H1 (cell line): Measurements from ENCODE around the gene ARHGEF10L. TPM values are rescaled to one million over a fixed set of nuclear protein-coding genes. Genes with fewer than 3 reads are reported as not detected.

Source experiments
- CTCF ChIA-PET: fragments of 300-600 bp; sonication (Branson Sonifier 250); formaldehyde crosslinking; loops from one replicate; lab custom pipeline; 2021; ENCODE audit not compliant: partially characterized antibody; lab: Charles Lee
- POLR2A ChIA-PET: fragments of 300-600 bp; sonication (Branson Sonifier 250); formaldehyde crosslinking; loops from one replicate; lab custom pipeline; 2021; ENCODE audit warnings: inconsistent platforms; ENCODE audit not compliant: partially characterized antibody; lab: Charles Lee
- DNase-seq, 2 experiments: peaks; one replicate each; pipeline versions ENCODE4 v3.0.0 to v3.0.0-alpha.2; 2010 to 2022; ENCODE audit warnings: low spot score in 2 of 2, low read depth in 1 of 2, mixed read lengths in 1 of 2
- FAIRE-seq: peaks from 2 replicates; lab custom pipeline; 2011; peaks lifted over from hg19 to GRCh38; lab: Jason Lieb, UNC
- H2AFZ ChIP-seq: 2 replicates; pipeline ENCODE4 v1.8.1; 2012; ENCODE audit warnings: low read length, inconsistent platforms
- H2AK5ac ChIP-seq: 2 replicates; pipeline ENCODE4 v1.6.1; 2013; ENCODE audit warnings: low read depth, low read length
- H2BK120ac ChIP-seq: replicated peaks from 2 replicates; pipeline ENCODE3; 2013; ENCODE audit warnings: low read depth, low read length, inconsistent platforms
- H2BK12ac ChIP-seq: 2 replicates; pipeline ENCODE4 v1.6.1; 2013; ENCODE audit warnings: low read depth, low read length
- H2BK15ac ChIP-seq: 2 replicates; pipeline ENCODE4 v1.6.1; 2013; ENCODE audit warnings: low read length
- H2BK20ac ChIP-seq: 2 replicates; pipeline ENCODE4 v1.6.1; 2013; ENCODE audit warnings: low read length
- H2BK5ac ChIP-seq: 2 replicates; pipeline ENCODE4 v1.6.1; 2013; ENCODE audit warnings: low read depth, low read length
- H3K14ac ChIP-seq: 2 replicates; pipeline ENCODE4 v1.6.1; 2013; ENCODE audit warnings: inconsistent platforms; ENCODE audit not compliant: insufficient read length
- H3K18ac ChIP-seq: 2 replicates; pipeline ENCODE4 v1.6.1; 2013; ENCODE audit warnings: low read length; ENCODE audit errors: extremely low read depth
- H3K23ac ChIP-seq: 2 replicates; pipeline ENCODE4 v1.6.1; 2013; ENCODE audit warnings: inconsistent platforms; ENCODE audit not compliant: insufficient read length
- H3K23me2 ChIP-seq: 2 replicates; pipeline ENCODE4 v1.6.1; 2013; ENCODE audit warnings: low read depth, low read length
- H3K27ac ChIP-seq: 2 replicates; pipeline ENCODE4 v1.6.1; 2011; ENCODE audit warnings: low read depth, low read length, inconsistent platforms
- H3K27me3 ChIP-seq, 4 experiments: replicated peaks in 1 of 4; 1 replicate in 1 of 4; 2 replicates in 3 of 4; pipeline versions ENCODE4 v1.6.1 to v1.8.1; 2011 to 2013; ENCODE audit warnings: low read length in 3 of 4, mild to moderate bottlenecking in 3 of 4, inconsistent platforms in 2 of 4, mixed read lengths in 2 of 4, moderate library complexity in 1 of 4; ENCODE audit not compliant: control insufficient read depth in 3 of 4, insufficient read depth in 3 of 4; ENCODE audit errors: extremely low read depth in 1 of 4
- H3K36me3 ChIP-seq, 4 experiments: 2 replicates each; pipeline versions ENCODE4 v1.6.1 to v1.8.1; 2011 to 2013; ENCODE audit warnings: mild to moderate bottlenecking in 4 of 4, low read length in 3 of 4, moderate library complexity in 2 of 4, control low read depth in 1 of 4, inconsistent platforms in 1 of 4; ENCODE audit not compliant: insufficient read depth in 4 of 4, control insufficient read depth in 2 of 4
- H3K4ac ChIP-seq: replicated peaks from 2 replicates; pipeline ENCODE3; 2013; ENCODE audit warnings: low read length, low read depth, mixed read lengths, inconsistent platforms; ENCODE audit not compliant: insufficient read length
- H3K4me1 ChIP-seq, 4 experiments: replicated peaks in 1 of 4; 1 replicate in 1 of 4; 2 replicates in 3 of 4; pipeline versions ENCODE4 v1.6.1 to v1.8.1; 2011 to 2013; ENCODE audit warnings: low read length in 3 of 4, inconsistent platforms in 2 of 4, mixed read lengths in 1 of 4; ENCODE audit not compliant: insufficient read depth in 4 of 4, control insufficient read depth in 3 of 4
- H3K4me2 ChIP-seq, 2 experiments: 2 replicates each; pipeline versions ENCODE4 v1.6.1 to v1.8.1; 2011 to 2013; ENCODE audit warnings: low read depth in 2 of 2, low read length in 2 of 2, control low read depth in 1 of 2, inconsistent platforms in 1 of 2, mild to moderate bottlenecking in 1 of 2; ENCODE audit not compliant: insufficient read depth in 1 of 2
- H3K4me3 ChIP-seq, 4 experiments: fragments of 200-600, 300-600 bp in 1 of 4; sonication (generic), shearing (Covaris generic), sonication (Bioruptor Twin) in 1 of 4; 2 replicates each; pipeline versions ENCODE4 v1.5.1 to v1.8.1; 2011 to 2016; ENCODE audit warnings: low read length in 4 of 4, low read depth in 3 of 4, control low read depth in 2 of 4, inconsistent platforms in 2 of 4, mild to moderate bottlenecking in 2 of 4, mixed read lengths in 1 of 4, moderate library complexity in 1 of 4; ENCODE audit not compliant: insufficient read depth in 2 of 4; ENCODE audit errors: extremely low read depth in 1 of 4
- H3K56ac ChIP-seq: replicated peaks from 2 replicates; pipeline ENCODE3; 2013; ENCODE audit warnings: low read depth, mild to moderate bottlenecking, mixed read lengths, low read length, inconsistent platforms; ENCODE audit not compliant: insufficient read length
- H3K79me1 ChIP-seq: 2 replicates; pipeline ENCODE4 v1.6.1; 2013; ENCODE audit warnings: low read depth, low read length, control low read depth
- H3K79me2 ChIP-seq, 2 experiments: 2 replicates each; pipeline versions ENCODE4 v1.6.1 to v1.8.1; 2012 to 2013; ENCODE audit warnings: low read length in 2 of 2, mild to moderate bottlenecking in 2 of 2, inconsistent platforms in 1 of 2; ENCODE audit not compliant: insufficient read depth in 2 of 2, control insufficient read depth in 1 of 2
- H3K9ac ChIP-seq, 4 experiments: replicated peaks in 1 of 4; 1 replicate in 1 of 4; 2 replicates in 3 of 4; pipeline versions ENCODE4 v1.6.1 to v1.8.1; 2011 to 2013; ENCODE audit warnings: low read depth in 3 of 4, low read length in 3 of 4, control low read depth in 2 of 4, mild to moderate bottlenecking in 2 of 4, moderate library complexity in 2 of 4, inconsistent platforms in 1 of 4; ENCODE audit errors: extremely low read depth in 1 of 4
- H3K9me3 ChIP-seq, 2 experiments: 2 replicates each; pipeline versions ENCODE4 v1.6.1 to v1.8.1; 2012 to 2013; ENCODE audit warnings: mild to moderate bottlenecking in 2 of 2, moderate library complexity in 2 of 2, control low read depth in 1 of 2, inconsistent platforms in 1 of 2, low read depth in 1 of 2, low read length in 1 of 2, mixed read lengths in 1 of 2; ENCODE audit not compliant: insufficient read depth in 2 of 2
- H4K20me1 ChIP-seq, 2 experiments: replicated peaks in 1 of 2; 2 replicates each; pipeline versions ENCODE3 to v1.8.1; 2011 to 2013; ENCODE audit warnings: inconsistent platforms in 2 of 2, low read length in 2 of 2, mild to moderate bottlenecking in 1 of 2; ENCODE audit not compliant: insufficient read depth in 2 of 2, control insufficient read depth in 1 of 2
- H4K5ac ChIP-seq: 2 replicates; pipeline ENCODE4 v1.6.1; 2013; ENCODE audit warnings: low read length, low read depth, mixed read lengths, inconsistent platforms; ENCODE audit not compliant: insufficient read length
- H4K8ac ChIP-seq: 2 replicates; pipeline ENCODE4 v1.8.0; 2013; ENCODE audit warnings: mild to moderate bottlenecking, moderate library complexity, low read length, inconsistent platforms; ENCODE audit not compliant: insufficient read depth; ENCODE audit errors: extremely low read depth
- H4K91ac ChIP-seq: replicated peaks from 2 replicates; pipeline ENCODE3; 2013; ENCODE audit warnings: low read length, mixed read lengths, inconsistent platforms; ENCODE audit not compliant: insufficient read length
- ATF2 ChIP-seq: IDR thresholded peaks from 2 replicates; pipeline ENCODE4 v1.6.1; 2012; ENCODE audit warnings: low read length, inconsistent platforms
- CHD2 ChIP-seq: IDR thresholded peaks from 2 replicates; pipeline ENCODE4 v1.6.1; 2012; ENCODE audit warnings: low read length, improper control_type of control experiment
- GTF2F1 ChIP-seq: IDR thresholded peaks from 2 replicates; pipeline ENCODE4 v1.6.1; 2012; ENCODE audit warnings: low read depth, low read length, improper control_type of control experiment, borderline replicate concordance
- HDAC2 ChIP-seq, 2 experiments: fragments of 300-600 bp in 1 of 2; sonication (generic) in 1 of 2; IDR thresholded peaks; 2 replicates each; pipeline ENCODE4 v1.6.1; 2011 to 2012; ENCODE audit warnings: low read depth in 2 of 2, low read length in 2 of 2, mild to moderate bottlenecking in 2 of 2, moderate library complexity in 2 of 2, borderline replicate concordance in 1 of 2, inconsistent platforms in 1 of 2
- HDAC6 ChIP-seq: IDR thresholded peaks from one replicate; pipeline ENCODE4 v1.7.1; 2012; ENCODE audit warnings: low read depth, mild to moderate bottlenecking, inconsistent platforms, low read length, moderate library complexity
- KDM4A ChIP-seq: IDR thresholded peaks from one replicate; pipeline ENCODE4 v1.7.1; 2012; ENCODE audit warnings: low read depth, mild to moderate bottlenecking, moderate library complexity, low read length, inconsistent platforms; ENCODE audit not compliant: severe bottlenecking
- SP1 ChIP-seq: IDR thresholded peaks from 2 replicates; pipeline ENCODE4 v1.6.1; 2011; ENCODE audit warnings: low read depth, low read length
- SP2 ChIP-seq: IDR thresholded peaks from 2 replicates; pipeline ENCODE4 v1.6.1; 2012; ENCODE audit warnings: mild to moderate bottlenecking, low read length, inconsistent platforms
- SP4 ChIP-seq: IDR thresholded peaks from 2 replicates; pipeline ENCODE4 v1.6.1; 2012; ENCODE audit warnings: low read length, inconsistent platforms
- TBP ChIP-seq: IDR thresholded peaks from 2 replicates; pipeline ENCODE4 v1.6.1; 2011; ENCODE audit warnings: low read depth, low read length, improper control_type of control experiment
- TEAD4 ChIP-seq: IDR thresholded peaks from 2 replicates; pipeline ENCODE4 v1.6.1; 2012; ENCODE audit warnings: low read depth, low read length, inconsistent platforms, mixed read lengths
- YY1 ChIP-seq: IDR thresholded peaks from 2 replicates; pipeline ENCODE4 v1.6.1; 2011; ENCODE audit warnings: low read depth, mild to moderate bottlenecking, low read length
- WGBS, 2 experiments: shearing (Covaris generic) in 1 of 2; methylation state at CpG; one replicate each; pipeline versions ENCODE4 v1.1.6 to v1.1.7; 2013 to 2015; ENCODE audit warnings: low lambda C conversion rate in 2 of 2, mixed read lengths in 2 of 2, inconsistent platforms in 1 of 2, low coverage in 1 of 2, missing lambda C conversion rate in 1 of 2; ENCODE audit not compliant: insufficient replicate concordance in 2 of 2, insufficient coverage in 1 of 2, insufficient read length in 1 of 2; ENCODE audit errors: extremely low coverage in 1 of 2, missing lambda C conversion rate in 1 of 2; 5-methylcytosine and 5-hydroxymethylcytosine counted together
- polyA plus RNA-seq, 7 experiments: library from polyadenylated mRNA; depleted of rRNA in 3 of 7; stranded (reverse) in 5 of 7; unstranded in 2 of 7; fragments of >200 nt in 5 of 7; fragments of 200-250 nt in 2 of 7; gene quantifications; 1 replicate in 5 of 7; 2 replicates in 1 of 7; 4 replicates in 1 of 7; pipeline versions ENCODE4 v1.2.1 to v1.2.3, GENCODE V29; 2011 to 2013; ENCODE audit warnings: missing spikeins in 2 of 7, mixed read lengths in 2 of 7
- total RNA-seq: library from RNA; stranded (reverse); fragmentation: NEBNext Ultra II Directional; extraction: Animal tissue kit (Norgen Biotek cat#: 25700); gene quantifications from 2 replicates; pipeline ENCODE4 v1.2.1, GENCODE V29; 2021

ARHGEF10L gene
- total and polyA plus RNA-seq, 2 of the 8 experiments (the other 6 are each of a cell fraction or from before 2014, with no cell fraction given): 33.6 to 39.6 TPM

DNA sequence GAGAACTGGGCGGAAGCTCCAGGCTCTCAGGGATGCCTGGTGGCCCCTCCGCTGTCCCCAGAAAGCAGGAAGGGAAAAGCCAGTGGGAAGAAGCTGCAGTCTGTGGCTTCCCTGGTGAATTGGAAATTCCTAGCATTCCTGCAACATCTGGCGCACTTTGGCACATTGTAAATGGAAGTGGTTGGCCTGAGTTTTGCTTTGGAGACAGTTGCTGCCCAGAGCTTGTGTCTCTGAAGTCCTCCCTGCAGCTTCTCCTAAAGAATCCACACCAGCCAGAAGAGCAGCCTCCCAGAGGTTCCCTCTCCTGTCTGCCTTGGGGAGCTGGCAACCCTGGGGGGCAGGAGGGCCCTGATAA is 48.2 kb downstream of the ARHGEF10L start:
- H2BK12ac ChIP-seq: no peak overlapping the region
- H3K79me1 ChIP-seq: peaks cover 12% of the 10 kb centered on the region
- no peak overlapping the region for H4K5ac ChIP-seq
- no peak overlapping the region for H3K9ac ChIP-seq
- peak overlapping the region; percentile 92 for H2BK5ac ChIP-seq
- H3K56ac ChIP-seq: no peak overlapping the region
- H3K27ac ChIP-seq: peak overlapping the region; percentile 64; the same call in 1 of the 2 replicates
- H2BK20ac ChIP-seq: no peak overlapping the region
- H3K18ac ChIP-seq: peak overlapping the region; percentile 78
- H4K20me1 ChIP-seq: peaks cover 2 to 7% of the 10 kb centered on the region in 2 experiments
- no peaks in the 10 kb centered on the region for H3K9me3 ChIP-seq
- H2BK120ac ChIP-seq: no peak overlapping the region
- no peaks in the 10 kb centered on the region for H3K23me2 ChIP-seq
- no peak overlapping the region for H3K4ac ChIP-seq
- H3K36me3 ChIP-seq: peaks cover 0 to 8% (median under 1%) of the 10 kb centered on the region in 4 experiments; a peak in 3 of 8 replicates
- ChIA-PET POLR2A (interaction anchor here (0.5 to 1.8 kb wide), 12 partner anchors 11 to 92 kb away, joined by 3 to 12 read pairs (median 3); no protein-coding TSS in a partner anchor), CTCF (interaction anchor here (1.0 to 86.2 kb wide), 9 partner anchors 10 to 104 kb away, joined by 3 to 1640 read pairs (median 7); no protein-coding TSS in a partner anchor)
- 76% methylated on average over 3 of the region's 3 CpGs; no CpG with 5 or more reads in 1 of the 2 experiments for WGBS, 2 experiments
- H3K4me1 ChIP-seq: peaks cover 10 to 35% (median 24%) of the 10 kb centered on the region in 4 experiments
- no peak overlapping the region for H3K23ac ChIP-seq
- H2BK15ac ChIP-seq: no peak overlapping the region
- DNase-seq: no peak
- no peaks in the 10 kb centered on the region for H3K27me3 ChIP-seq
- H2AFZ ChIP-seq: no peak overlapping the region
- peak overlapping the region; percentile 16 to 40; a peak in 3 of 4 replicates for H3K4me2 ChIP-seq
- peak overlapping the region in 1 of 4 experiments; percentile 34; a peak in 2 of 8 replicates for H3K4me3 ChIP-seq
- FAIRE-seq: peak; percentile 50
- peaks cover 0 to 14% of the 10 kb centered on the region in 2 experiments; a peak in 1 of 4 replicates for H3K79me2 ChIP-seq
- no peak overlapping the region for H2AK5ac ChIP-seq
- H3K14ac ChIP-seq: no peak overlapping the region
- no peak overlapping the region for H4K8ac ChIP-seq
- H4K91ac ChIP-seq: no peak overlapping the region
- no peak for TF ChIP-seq SP2
- peak; percentile 68; the same call in 1 of the 2 replicates for TF ChIP-seq SP1
- TF ChIP-seq HDAC6: no peak
- TF ChIP-seq YY1: peak; percentile 65; the same call in 1 of the 2 replicates
- TF ChIP-seq TEAD4: peak; percentile 99
- TF ChIP-seq KDM4A: no peak
- TF ChIP-seq SP4: 0 out of 2 replicates have a peak, but pooled peaks have one; percentile 15
- 0 out of 4 replicates have a peak, but pooled peaks of 1 of the 2 experiments have one; percentile 21 for TF ChIP-seq HDAC2 (IDR thresholded peaks at IDR 0.05; ENCODE audit: borderline replicate concordance in 1 of 2, low read depth in 2 of 2, low read length in 2 of 2)
- no peak for TF ChIP-seq TBP
- no peak for TF ChIP-seq ATF2
- TF ChIP-seq CHD2: no peak
- TF ChIP-seq GTF2F1: no peak
